ENCODE measurements around the gene METTL27. TPM values are rescaled to one million over a fixed set of nuclear protein-coding genes. Genes with fewer than 3 reads are reported as not detected.

METTL27 gene
- total RNA-seq, 3 donors from 2014 or later (not counting 1 experiment from before 2014, with no cell fraction given) = 1.2 TPM; not detected in 2

DNA sequence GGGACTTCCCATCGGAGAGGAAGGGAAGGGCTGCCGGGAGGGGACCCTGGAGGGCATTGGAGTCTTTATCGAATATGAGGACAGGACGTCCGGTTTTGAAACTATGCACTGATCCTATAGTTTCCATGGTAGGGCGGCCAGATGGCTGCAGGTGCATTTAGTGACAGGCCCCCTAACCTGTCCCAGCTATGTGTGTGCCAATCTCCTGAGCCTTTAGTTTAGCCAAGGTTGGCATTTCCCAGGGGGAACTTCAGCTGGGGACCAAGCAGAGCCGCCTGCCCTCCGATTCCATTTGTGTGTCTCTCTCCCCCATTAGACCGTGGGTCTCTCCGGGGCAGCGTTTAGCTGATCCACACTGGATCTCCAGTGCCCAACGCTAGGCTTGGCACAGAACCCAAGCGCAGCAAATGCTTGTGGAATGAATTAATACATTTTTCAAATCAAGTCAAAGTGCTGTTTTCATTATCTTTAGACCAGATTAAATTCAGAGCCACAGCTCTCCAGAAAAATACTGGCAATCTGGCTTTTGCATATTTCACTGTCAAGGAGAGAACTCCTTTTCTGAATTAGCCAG, 38.5 kb upstream of the METTL27 start:
- no peak overlapping the region for H3K4me3 ChIP-seq (ENCODE audit: low read length)
- peaks cover 4 to 7% of the 10 kb centered on the region in 2 donors for H3K27me3 Mint-ChIP-seq (ENCODE audit: low read depth in 2 of 2)
- no peaks in the 10 kb centered on the region for H3K9me3 ChIP-seq (ENCODE audit: control insufficient read depth, insufficient read depth, low read length)
- no peaks in the 10 kb centered on the region for H3K4me1 Mint-ChIP-seq
- no peaks in the 10 kb centered on the region for H3K27me3 ChIP-seq (ENCODE audit: control insufficient read depth, insufficient read depth, low read length)
- ATAC-seq = no peak
- no peak for DNase-seq
- TF ChIP-seq, protein P1, sequence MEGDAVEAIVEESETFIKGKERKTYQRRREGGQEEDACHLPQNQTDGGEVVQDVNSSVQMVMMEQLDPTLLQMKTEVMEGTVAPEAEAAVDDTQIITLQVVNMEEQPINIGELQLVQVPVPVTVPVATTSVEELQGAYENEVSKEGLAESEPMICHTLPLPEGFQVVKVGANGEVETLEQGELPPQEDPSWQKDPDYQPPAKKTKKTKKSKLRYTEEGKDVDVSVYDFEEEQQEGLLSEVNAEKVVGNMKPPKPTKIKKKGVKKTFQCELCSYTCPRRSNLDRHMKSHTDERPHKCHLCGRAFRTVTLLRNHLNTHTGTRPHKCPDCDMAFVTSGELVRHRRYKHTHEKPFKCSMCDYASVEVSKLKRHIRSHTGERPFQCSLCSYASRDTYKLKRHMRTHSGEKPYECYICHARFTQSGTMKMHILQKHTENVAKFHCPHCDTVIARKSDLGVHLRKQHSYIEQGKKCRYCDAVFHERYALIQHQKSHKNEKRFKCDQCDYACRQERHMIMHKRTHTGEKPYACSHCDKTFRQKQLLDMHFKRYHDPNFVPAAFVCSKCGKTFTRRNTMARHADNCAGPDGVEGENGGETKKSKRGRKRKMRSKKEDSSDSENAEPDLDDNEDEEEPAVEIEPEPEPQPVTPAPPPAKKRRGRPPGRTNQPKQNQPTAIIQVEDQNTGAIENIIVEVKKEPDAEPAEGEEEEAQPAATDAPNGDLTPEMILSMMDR (IDR thresholded peaks at IDR 0.05) = no peak
- no peaks in the 10 kb centered on the region for H3K9me3 Mint-ChIP-seq
- H3K27ac ChIP-seq (ENCODE audit: low read length) = no peak overlapping the region
- H3K27ac Mint-ChIP-seq = no peak overlapping the region
- no peak overlapping the region for H3K4me3 Mint-ChIP-seq
- no peaks in the 10 kb centered on the region for H3K36me3 ChIP-seq (ENCODE audit: control insufficient read depth, insufficient read depth, low read length)
- WGBS (ENCODE audit: insufficient coverage) = 92% methylated on average over 13 of the region's 13 CpGs
- H3K36me3 Mint-ChIP-seq = no peaks in the 10 kb centered on the region
- intact Hi-C loops (cut with micrococcal nuclease) = no loop called here
- H3K4me1 ChIP-seq (ENCODE audit: control insufficient read depth, insufficient read depth, low read length) = no peaks in the 10 kb centered on the region

DNA sequence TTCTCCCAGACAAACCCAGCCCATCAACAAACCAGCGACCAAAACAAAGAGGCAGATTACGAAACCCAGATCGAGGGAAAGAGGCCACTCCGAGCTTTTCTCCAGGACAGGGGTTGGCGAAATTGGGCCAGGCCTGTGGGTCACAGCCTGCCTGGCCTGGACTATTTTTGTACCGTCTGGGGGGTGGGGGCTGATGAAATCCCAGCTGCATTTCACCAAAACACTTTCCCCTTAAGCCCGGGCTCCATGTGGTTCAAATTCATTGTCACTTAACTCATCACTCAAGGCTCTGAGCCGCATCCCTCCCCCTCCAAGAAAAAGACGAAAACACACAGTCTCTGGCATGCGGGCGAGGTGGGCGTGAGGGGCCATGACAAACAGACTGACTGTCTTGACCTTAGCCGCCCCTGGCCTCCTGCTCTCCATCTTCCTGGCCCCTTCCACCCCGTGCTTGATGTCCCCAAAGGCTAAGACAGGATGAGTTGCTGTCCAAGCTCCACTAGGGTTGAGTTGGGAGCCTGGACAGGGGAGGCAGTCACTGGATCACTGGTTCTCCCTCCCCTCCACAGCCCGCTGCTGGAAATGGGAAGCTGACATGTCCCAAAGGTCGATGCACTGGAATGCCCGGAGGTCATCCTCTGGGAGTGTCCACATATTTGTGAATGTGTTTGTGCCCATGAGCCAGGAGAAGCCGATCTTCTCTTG, 37.8 kb upstream of the METTL27 start:
- TF ChIP-seq, protein P1 (IDR thresholded peaks at IDR 0.05) = no peak
- no peaks in the 10 kb centered on the region for H3K4me1 ChIP-seq (ENCODE audit: control insufficient read depth, insufficient read depth, low read length)
- Mint-ChIP-seq H3K36me3 (no peaks in the 10 kb centered on the region), H3K27me3 (ENCODE audit: low read depth in 2 of 2) (peaks cover 0 to 7% of the 10 kb centered on the region in 2 donors), H3K4me3 (no peak overlapping the region), H3K9me3 (no peaks in the 10 kb centered on the region), H3K27ac (no peak overlapping the region), H3K4me1 (no peaks in the 10 kb centered on the region)
- no peaks in the 10 kb centered on the region for H3K36me3 ChIP-seq (ENCODE audit: control insufficient read depth, insufficient read depth, low read length)
- no peak overlapping the region for H3K27ac ChIP-seq (ENCODE audit: low read length)
- intact Hi-C loops (cut with micrococcal nuclease) = no loop called here
- 90% methylated on average over 17 of the region's 18 CpGs for WGBS (ENCODE audit: insufficient coverage)
- H3K27me3 ChIP-seq (ENCODE audit: control insufficient read depth, insufficient read depth, low read length) = no peaks in the 10 kb centered on the region
- H3K9me3 ChIP-seq (ENCODE audit: control insufficient read depth, insufficient read depth, low read length) = no peaks in the 10 kb centered on the region
- DNase-seq (no peak), ATAC-seq (no peak)
- H3K4me3 ChIP-seq (ENCODE audit: low read length) = no peak overlapping the region

GRCh38 chr7:73876973-73877372, 34.7 kb upstream of the METTL27 start:
- DNase-seq (no peak), ATAC-seq (no peak)
- H3K9me3 Mint-ChIP-seq = no peaks in the 10 kb centered on the region
- Histone ChIP-seq H3K4me1 (ENCODE audit: control insufficient read depth, insufficient read depth, low read length) (no peaks in the 10 kb centered on the region), H3K36me3 (ENCODE audit: control insufficient read depth, insufficient read depth, low read length) (no peaks in the 10 kb centered on the region), H3K27ac (ENCODE audit: low read length) (no peak overlapping the region), H3K27me3 (ENCODE audit: control insufficient read depth, insufficient read depth, low read length) (no peaks in the 10 kb centered on the region), H3K9me3 (ENCODE audit: control insufficient read depth, insufficient read depth, low read length) (no peaks in the 10 kb centered on the region), H3K4me3 (ENCODE audit: low read length) (no peak overlapping the region)
- no peak overlapping the region for H3K27ac Mint-ChIP-seq
- TF ChIP-seq, protein P1 (IDR thresholded peaks at IDR 0.05) = no peak
- no peaks in the 10 kb centered on the region for H3K4me1 Mint-ChIP-seq
- no peaks in the 10 kb centered on the region for H3K27me3 Mint-ChIP-seq (ENCODE audit: low read depth in 2 of 2)
- 89% methylated on average over 12 of the region's 12 CpGs for WGBS (ENCODE audit: insufficient coverage)
- H3K4me3 Mint-ChIP-seq = no peak overlapping the region
- intact Hi-C loops (cut with micrococcal nuclease) = no loop called here
- no peaks in the 10 kb centered on the region for H3K36me3 Mint-ChIP-seq
